ENCODE results near the gene R3HCC1L.
A peak's percentile ranks its signal among the peaks of the same experiment; 100 is the strongest.

The R3HCC1L gene

GRCh38 chr10:98263088-98263487 is 128.6 kb downstream of the R3HCC1L start:
- DNase-seq = no peak

GRCh38 chr10:98264378-98265065 is 130.1 kb downstream of the R3HCC1L start:
- DNase-seq = no peak

GRCh38 chr10:98265403-98266378 is 131.2 kb downstream of the R3HCC1L start:
- DNase-seq = no peak

- DNase-seq = no peak
Observed at GRCh38 chr10:98266647-98267046, 132.2 kb downstream of the R3HCC1L start.

GRCh38 chr10:98267069-98267893 is 132.8 kb downstream of the R3HCC1L start:
- no peak for DNase-seq

GRCh38 chr10:98267894-98268693 is 133.6 kb downstream of the R3HCC1L start, which contains the start of gene LOXL4:
LOXL4 (minus strand) TSS chr10:98268194; CDS start chr10:98263019, 5,175 bp downstream.
- DNase-seq = peak; percentile 3

- DNase-seq = no peak
Observed at GRCh38 chr10:98268694-98269431, 134.4 kb downstream of the R3HCC1L start.

GRCh38 chr10:98269435-98269912 is 135.0 kb downstream of the R3HCC1L start:
- no peak for DNase-seq

GRCh38 chr10:98270073-98270740 is 135.8 kb downstream of the R3HCC1L start:
- no peak for DNase-seq

GRCh38 chr10:98270786-98271185 is 136.3 kb downstream of the R3HCC1L start:
- DNase-seq = no peak

GRCh38 chr10:98272245-98272644 is 137.8 kb downstream of the R3HCC1L start:
- DNase-seq = no peak

GRCh38 chr10:98272656-98273055 is 138.2 kb downstream of the R3HCC1L start:
- no peak for DNase-seq

GRCh38 chr10:98273057-98273850 is 138.8 kb downstream of the R3HCC1L start:
- DNase-seq = no peak

- DNase-seq = no peak
Observed at GRCh38 chr10:98274562-98274961, 140.1 kb downstream of the R3HCC1L start.

- no peak for DNase-seq
Observed at GRCh38 chr10:98276311-98276710, 141.9 kb downstream of the R3HCC1L start.

GRCh38 chr10:98285416-98285815 is 151.0 kb downstream of the R3HCC1L start:
- DNase-seq = no peak

- no peak for DNase-seq
Observed at GRCh38 chr10:98286419-98286818, 152.0 kb downstream of the R3HCC1L start.

GRCh38 chr10:98287321-98287720 is 152.9 kb downstream of the R3HCC1L start:
- no peak for DNase-seq

GRCh38 chr10:98289802-98290209 is 155.3 kb downstream of the R3HCC1L start:
- no peak for DNase-seq

- no peak for DNase-seq
Observed at GRCh38 chr10:98292971-98293370, 158.5 kb downstream of the R3HCC1L start.

Measured in NCI-H2227 treated with DMSO at 0.1 percent for 48 hours (cell line).